ENCODE data around the gene ARHGAP45. TPM values are rescaled to one million over a fixed set of nuclear protein-coding genes. Genes with fewer than 3 reads are reported as not detected.

Gene ARHGAP45
- total RNA-seq, 1 donor from 2014 or later = 3.0 TPM

- DNase-seq (ENCODE audit: low read depth) (no peak), FAIRE-seq (no peak)
- H3K4me3 Mint-ChIP-seq (ENCODE audit: unreplicated experiment) = no peak overlapping the region
- H3K79me2 ChIP-seq (ENCODE audit: insufficient read depth, low read length) = no peaks in the 10 kb centered on the region
- H2AFZ ChIP-seq (ENCODE audit: low read depth, low read length) = no peak overlapping the region
- no peaks in the 10 kb centered on the region for H3K36me3 ChIP-seq (ENCODE audit: insufficient read depth, low read length)
- H3K4me1 Mint-ChIP-seq (ENCODE audit: low read depth, unreplicated experiment) = no peaks in the 10 kb centered on the region
- TF ChIP-seq EZH2 (IDR thresholded peaks at IDR 0.05; ENCODE audit: insufficient read depth, low read length) (no peak), CTCF (IDR thresholded peaks at IDR 0.05; ENCODE audit: insufficient read depth, low read depth, low read length) (no peak)
- H3K4me1 ChIP-seq (ENCODE audit: insufficient read depth, low read length) = peaks cover 3% of the 10 kb centered on the region
- no peak overlapping the region for H3K4me2 ChIP-seq (ENCODE audit: low read length)
- peaks cover 2% of the 10 kb centered on the region for H3K36me3 Mint-ChIP-seq (ENCODE audit: low read depth, unreplicated experiment)
- no peaks in the 10 kb centered on the region for H3K9me3 Mint-ChIP-seq (ENCODE audit: unreplicated experiment)
- no peaks in the 10 kb centered on the region for H3K9me3 ChIP-seq (ENCODE audit: insufficient read depth, low read depth, low read length)
- no peak overlapping the region for H3K27ac Mint-ChIP-seq (ENCODE audit: unreplicated experiment)
- peaks cover 5% of the 10 kb centered on the region for H4K20me1 ChIP-seq (ENCODE audit: insufficient read depth, low read length)
- peaks cover 35% of the 10 kb centered on the region for H3K27me3 ChIP-seq (ENCODE audit: insufficient read depth, low read length)
- no peak overlapping the region for H3K27ac ChIP-seq (ENCODE audit: low read depth, low read length)
- peaks cover 31% of the 10 kb centered on the region for H3K27me3 Mint-ChIP-seq (ENCODE audit: low read depth, unreplicated experiment)
- H3K9ac ChIP-seq (ENCODE audit: low read length) = no peak overlapping the region
- H3K4me3 ChIP-seq (ENCODE audit: insufficient read depth, low read depth, low read length) = no peak overlapping the region
These were observed 3.6 kb downstream of the ARHGAP45 start for GRCh38 chr19:1070576-1070930.

GRCh38 chr19:1070931-1071791, 4.2 kb downstream of the ARHGAP45 start:
- peaks cover 2% of the 10 kb centered on the region for H3K36me3 Mint-ChIP-seq (ENCODE audit: low read depth, unreplicated experiment)
- no peak overlapping the region for H3K27ac Mint-ChIP-seq (ENCODE audit: unreplicated experiment)
- H3K27me3 Mint-ChIP-seq (ENCODE audit: low read depth, unreplicated experiment) = peaks cover 35% of the 10 kb centered on the region
- peaks cover 3% of the 10 kb centered on the region for H3K4me1 ChIP-seq (ENCODE audit: insufficient read depth, low read length)
- DNase-seq (ENCODE audit: low read depth) = no peak
- H3K9me3 ChIP-seq (ENCODE audit: insufficient read depth, low read depth, low read length) = no peaks in the 10 kb centered on the region
- H3K4me1 Mint-ChIP-seq (ENCODE audit: low read depth, unreplicated experiment) = no peaks in the 10 kb centered on the region
- TF ChIP-seq CTCF (IDR thresholded peaks at IDR 0.05; ENCODE audit: insufficient read depth, low read depth, low read length) = no peak
- TF ChIP-seq EZH2 (IDR thresholded peaks at IDR 0.05; ENCODE audit: insufficient read depth, low read length) = peak; percentile 93
- no peaks in the 10 kb centered on the region for H3K9me3 Mint-ChIP-seq (ENCODE audit: unreplicated experiment)
- H3K4me3 Mint-ChIP-seq (ENCODE audit: unreplicated experiment) = no peak overlapping the region
- no peak for FAIRE-seq
- no peaks in the 10 kb centered on the region for H3K79me2 ChIP-seq (ENCODE audit: insufficient read depth, low read length)
- H3K27me3 ChIP-seq (ENCODE audit: insufficient read depth, low read length) = peaks cover 35% of the 10 kb centered on the region
- H3K27ac ChIP-seq (ENCODE audit: low read depth, low read length) = no peak overlapping the region
- H3K36me3 ChIP-seq (ENCODE audit: insufficient read depth, low read length) = no peaks in the 10 kb centered on the region
- H3K4me3 ChIP-seq (ENCODE audit: insufficient read depth, low read depth, low read length) = no peak overlapping the region
- H4K20me1 ChIP-seq (ENCODE audit: insufficient read depth, low read length) = no peaks in the 10 kb centered on the region
- no peak overlapping the region for H3K9ac ChIP-seq (ENCODE audit: low read length)
- no peak overlapping the region for H2AFZ ChIP-seq (ENCODE audit: low read depth, low read length)
- H3K4me2 ChIP-seq (ENCODE audit: low read length) = peak overlapping the region; percentile 44

Measured in astrocyte (in vitro differentiated cells and primary cell).